GM18508 (cell line): ENCODE results near the gene CECR2.

Experiments
- ATAC-seq: cut with Tn5 transposase; IDR thresholded peaks from one replicate; pipeline ENCODE4 v1.9.1; 2021; ENCODE audit warnings: moderate number of reproducible peaks; ENCODE audit not compliant: insufficient read depth, unreplicated experiment

The CECR2 gene

GRCh38 chr22:17590586-17590985, 221.3 kb downstream of the CECR2 start:
- no peak for ATAC-seq

- ATAC-seq: no peak
Observed at GRCh38 chr22:17592201-17592600, 222.9 kb downstream of the CECR2 start.

- no peak for ATAC-seq
Observed at GRCh38 chr22:17596226-17596625, 227.0 kb downstream of the CECR2 start.

- ATAC-seq: no peak
Observed at GRCh38 chr22:17597217-17597616, 228.0 kb downstream of the CECR2 start.

- ATAC-seq: no peak
Observed at GRCh38 chr22:17598318-17598717, 229.1 kb downstream of the CECR2 start.

- no peak for ATAC-seq
Observed at GRCh38 chr22:17601031-17601430, 231.8 kb downstream of the CECR2 start.

GRCh38 chr22:17603668-17604067, 234.4 kb downstream of the CECR2 start:
- ATAC-seq: no peak

GRCh38 chr22:17606496-17606895, 237.2 kb downstream of the CECR2 start:
- ATAC-seq: no peak
